Upper lobe of right lung (tissue), 1 donor: ENCODE results near the gene BCAS3. TPM values are rescaled to one million over a fixed set of nuclear protein-coding genes. Genes with fewer than 3 reads are reported as not detected.

Source experiments
- ATAC-seq: fragments of 200-7000 bp; cut with Tn5 transposase; one replicate; pipeline ENCODE4 v1.9.1; 2020; ENCODE audit warnings: mild to moderate bottlenecking, moderate library complexity
- DNase-seq: peaks from one replicate; pipeline ENCODE4 v3.0.0-alpha.2; 2020
- H3K27ac ChIP-seq: fragments of 200-600 bp; one replicate; pipeline ENCODE4 v1.8.0; 2022
- H3K27me3 ChIP-seq: fragments of 200-600 bp; one replicate; pipeline ENCODE4 v1.8.0; 2022; ENCODE audit warnings: mild to moderate bottlenecking
- H3K36me3 ChIP-seq: fragments of 200-600 bp; one replicate; pipeline ENCODE4 v1.8.0; 2022
- H3K4me1 ChIP-seq: fragments of 200-600 bp; one replicate; pipeline ENCODE4 v1.8.0; 2022
- H3K4me3 ChIP-seq: fragments of 200-600 bp; one replicate; pipeline ENCODE4 v1.8.0; 2022; ENCODE audit warnings: mild to moderate bottlenecking
- H3K9me3 ChIP-seq: fragments of 200-600 bp; one replicate; pipeline ENCODE4 v1.8.0; 2022
- intact Hi-C: fragments of 100-400 bp; cut with DNase I; formaldehyde crosslinking; loops from one replicate; pipeline ENCODE4 v1.11.0; 2022
- total RNA-seq: library from RNA; stranded (reverse); fragmentation: NEBNext Ultra II Directional; extraction: Animal tissue kit (Norgen Biotek cat#: 25700); gene quantifications from one replicate; pipeline ENCODE4 v1.2.1, GENCODE V29; 2021
- TF ChIP-seq, protein P1 (sequence below): fragments of 200-600 bp; IDR thresholded peaks from one replicate; pipeline ENCODE4 v1.8.0; 2022; ENCODE audit warnings: antibody characterized with exemption
- donor health status: DM: no; HTN: yes; CAD: no; lungs with severe emphysema.

Gene BCAS3
- total RNA-seq, 1 donor from 2014 or later, result 23.5 TPM

DNA sequence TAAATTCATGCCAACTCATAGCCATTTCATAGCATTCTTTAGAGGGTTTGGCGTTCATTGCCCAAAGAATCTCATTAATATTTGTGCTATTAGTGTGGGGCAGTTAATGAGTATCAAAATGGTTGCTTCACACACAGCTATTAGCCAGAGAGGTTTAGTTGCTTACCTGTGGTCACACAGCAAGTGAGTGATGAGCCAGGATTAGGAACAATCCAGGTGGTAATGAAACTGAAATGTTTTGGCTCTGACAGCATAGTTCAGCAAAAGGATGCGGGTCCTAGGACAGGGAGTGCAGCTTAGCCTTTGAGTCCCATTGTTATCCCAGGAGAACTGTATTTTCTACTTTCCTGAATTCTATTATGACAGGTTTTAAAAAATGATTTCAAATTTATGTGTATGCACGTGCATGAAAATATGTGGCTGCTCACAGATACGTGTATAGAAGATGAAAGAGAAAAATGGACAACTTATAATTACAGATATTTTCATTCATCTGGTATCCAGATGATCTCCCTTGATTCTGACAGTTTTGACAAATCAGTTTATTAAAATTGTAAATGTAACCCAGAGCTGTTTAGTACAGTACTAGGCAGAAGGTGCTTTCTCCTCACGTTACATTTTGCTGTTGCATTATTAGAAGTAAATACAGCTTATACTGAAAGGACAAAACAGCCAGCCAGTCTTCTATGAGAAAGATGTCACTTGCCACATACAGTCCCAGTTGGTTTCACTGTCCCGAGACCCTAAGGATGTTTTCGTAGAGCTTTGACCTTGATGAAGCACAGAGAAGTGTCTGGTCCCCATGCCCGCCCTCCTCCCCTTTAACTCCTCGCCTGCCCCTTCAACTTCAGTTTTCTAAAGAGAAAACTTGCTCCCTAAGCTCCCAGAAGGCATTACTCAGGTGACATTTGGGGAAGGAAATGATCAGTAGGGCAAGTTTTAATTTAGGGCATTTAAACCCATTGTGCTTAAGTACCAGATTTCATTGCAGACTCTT is 622.2 kb downstream of the BCAS3 start:
- Histone ChIP-seq H3K4me3 (no peak overlapping the region), H3K27me3 (no peaks in the 10 kb centered on the region), H3K4me1 (no peaks in the 10 kb centered on the region), H3K36me3 (no peaks in the 10 kb centered on the region), H3K9me3 (no peaks in the 10 kb centered on the region), H3K27ac (no peak overlapping the region)
- TF ChIP-seq, protein P1, sequence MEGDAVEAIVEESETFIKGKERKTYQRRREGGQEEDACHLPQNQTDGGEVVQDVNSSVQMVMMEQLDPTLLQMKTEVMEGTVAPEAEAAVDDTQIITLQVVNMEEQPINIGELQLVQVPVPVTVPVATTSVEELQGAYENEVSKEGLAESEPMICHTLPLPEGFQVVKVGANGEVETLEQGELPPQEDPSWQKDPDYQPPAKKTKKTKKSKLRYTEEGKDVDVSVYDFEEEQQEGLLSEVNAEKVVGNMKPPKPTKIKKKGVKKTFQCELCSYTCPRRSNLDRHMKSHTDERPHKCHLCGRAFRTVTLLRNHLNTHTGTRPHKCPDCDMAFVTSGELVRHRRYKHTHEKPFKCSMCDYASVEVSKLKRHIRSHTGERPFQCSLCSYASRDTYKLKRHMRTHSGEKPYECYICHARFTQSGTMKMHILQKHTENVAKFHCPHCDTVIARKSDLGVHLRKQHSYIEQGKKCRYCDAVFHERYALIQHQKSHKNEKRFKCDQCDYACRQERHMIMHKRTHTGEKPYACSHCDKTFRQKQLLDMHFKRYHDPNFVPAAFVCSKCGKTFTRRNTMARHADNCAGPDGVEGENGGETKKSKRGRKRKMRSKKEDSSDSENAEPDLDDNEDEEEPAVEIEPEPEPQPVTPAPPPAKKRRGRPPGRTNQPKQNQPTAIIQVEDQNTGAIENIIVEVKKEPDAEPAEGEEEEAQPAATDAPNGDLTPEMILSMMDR, result no peak
- intact Hi-C loops, result no loop called here
- DNase-seq (no peak), ATAC-seq (no peak)

DNA sequence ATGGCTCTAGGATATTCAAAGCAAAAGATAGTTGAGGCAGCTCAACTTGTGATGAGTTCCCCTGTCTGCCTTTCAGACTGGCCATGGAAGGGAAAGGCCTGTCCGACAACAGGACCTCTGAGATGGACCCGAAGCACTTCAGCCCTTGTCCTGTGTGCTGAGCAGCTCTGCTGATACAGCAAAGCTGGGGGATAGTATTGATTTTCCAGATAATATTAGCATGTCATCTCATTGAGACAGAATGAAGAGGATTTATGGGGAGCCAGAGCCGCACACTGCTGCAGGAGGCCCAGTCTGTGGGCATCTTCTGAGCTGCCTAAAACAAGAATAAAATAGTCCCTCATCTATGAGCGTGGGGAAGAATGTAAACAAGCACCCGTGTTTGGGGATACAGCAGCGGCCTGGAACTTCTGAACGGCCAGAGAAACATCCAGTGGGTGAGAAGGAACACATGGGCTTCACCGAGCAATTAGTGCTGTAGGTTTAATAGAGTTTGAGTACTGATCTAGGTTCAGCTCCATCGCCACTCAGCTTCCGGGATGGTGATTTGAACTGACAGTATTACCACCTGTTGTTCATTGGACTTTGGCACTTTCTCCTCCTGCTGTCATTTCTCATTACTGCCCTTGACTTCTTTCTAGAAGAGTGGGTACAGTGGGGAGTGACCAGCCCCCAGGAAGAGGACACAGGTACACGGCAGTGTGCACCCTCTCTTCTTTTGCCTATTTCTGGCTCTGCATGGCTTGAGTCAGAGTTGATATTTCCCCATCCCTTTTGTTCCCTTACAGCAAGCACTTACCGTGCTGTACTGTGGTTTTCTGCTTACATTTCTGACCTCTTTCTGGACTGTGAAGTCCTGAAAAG is 625.5 kb downstream of the BCAS3 start:
- Histone ChIP-seq H3K27ac (no peak overlapping the region), H3K9me3 (no peaks in the 10 kb centered on the region), H3K4me3 (no peak overlapping the region), H3K36me3 (no peaks in the 10 kb centered on the region), H3K27me3 (no peaks in the 10 kb centered on the region), H3K4me1 (no peaks in the 10 kb centered on the region)
- ATAC-seq, result no peak
- DNase-seq, result no peak
- TF ChIP-seq, protein P1, result no peak
- intact Hi-C loops, result no loop called here

DNA sequence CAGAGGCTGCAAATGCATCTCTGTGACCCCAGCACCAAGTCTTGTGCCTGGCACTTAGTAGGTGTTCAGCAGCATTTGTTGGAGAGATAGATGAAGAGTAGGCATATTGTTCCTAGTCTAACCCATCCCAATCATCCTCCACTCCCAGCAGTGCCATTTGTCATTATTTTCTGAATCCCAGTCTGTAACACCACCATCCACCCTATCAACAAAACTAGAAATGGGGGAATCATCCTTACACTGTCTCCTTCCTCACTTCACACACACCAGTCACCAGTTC is 626.1 kb downstream of the BCAS3 start:
- H3K36me3 ChIP-seq, result no peaks in the 10 kb centered on the region
- H3K9me3 ChIP-seq, result no peaks in the 10 kb centered on the region
- DNase-seq, result no peak
- H3K27ac ChIP-seq, result no peak overlapping the region
- ATAC-seq, result no peak
- intact Hi-C loops, result no loop called here
- peaks cover under 1% of the 10 kb centered on the region for H3K4me1 ChIP-seq
- TF ChIP-seq, protein P1, result no peak
- no peak overlapping the region for H3K4me3 ChIP-seq
- no peaks in the 10 kb centered on the region for H3K27me3 ChIP-seq

DNA sequence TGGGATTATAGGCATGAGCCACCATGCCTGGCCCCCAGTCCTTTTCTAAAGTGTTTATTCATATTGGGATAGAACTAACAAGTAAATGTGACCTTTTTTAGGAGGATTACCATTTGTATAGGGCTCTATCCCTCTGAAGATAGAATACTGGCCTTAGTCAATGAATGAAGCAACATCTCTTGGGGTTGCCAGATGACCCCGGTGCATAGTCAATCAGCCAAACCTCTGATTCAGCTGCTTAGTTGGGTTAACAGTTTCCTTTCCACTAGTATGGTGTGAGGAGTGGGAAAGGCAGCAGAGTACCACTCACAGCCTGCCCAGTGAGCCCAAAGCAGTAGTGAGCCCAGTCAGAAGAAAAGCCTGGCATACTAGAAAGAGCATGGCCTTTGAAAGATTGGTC is 627.4 kb downstream of the BCAS3 start:
- DNase-seq (no peak), ATAC-seq (no peak)
- Histone ChIP-seq H3K27me3 (no peaks in the 10 kb centered on the region), H3K36me3 (no peaks in the 10 kb centered on the region), H3K27ac (no peak overlapping the region), H3K4me3 (no peak overlapping the region), H3K4me1 (peaks cover 8% of the 10 kb centered on the region), H3K9me3 (no peaks in the 10 kb centered on the region)
- intact Hi-C loops, result no loop called here
- TF ChIP-seq, protein P1, result no peak

DNA sequence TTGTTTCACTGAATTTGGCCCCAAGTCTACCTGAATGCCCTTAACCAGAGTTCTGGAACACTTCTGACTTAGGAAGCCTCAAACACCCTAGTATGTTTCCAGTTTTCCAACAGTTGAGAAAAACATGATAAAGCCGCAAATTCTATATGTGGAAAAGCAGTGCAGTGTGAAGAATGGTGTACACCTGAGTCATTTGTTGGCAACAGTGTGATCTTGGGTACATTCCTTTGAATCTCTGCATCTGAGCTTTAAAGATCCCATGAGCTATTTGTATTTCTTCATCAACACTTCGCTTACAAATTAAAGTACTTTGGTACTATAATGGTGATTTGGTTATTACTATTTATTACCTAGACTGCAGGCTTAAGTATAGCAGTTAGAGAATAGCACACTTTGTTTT is 628.4 kb downstream of the BCAS3 start:
- Histone ChIP-seq H3K9me3 (no peaks in the 10 kb centered on the region), H3K27ac (no peak overlapping the region), H3K27me3 (no peaks in the 10 kb centered on the region), H3K4me1 (peaks cover 8% of the 10 kb centered on the region), H3K4me3 (no peak overlapping the region), H3K36me3 (no peaks in the 10 kb centered on the region)
- ATAC-seq (no peak), DNase-seq (no peak)
- intact Hi-C loops, result no loop called here
- TF ChIP-seq, protein P1, result no peak
